Loucy (cell line): ENCODE results near the gene VSIG10L2.

Experiments used
- H2AFZ ChIP-seq: fragments of 200-600 bp; sonication (generic); 2 replicates; pipeline ENCODE4 v1.6.0; 2016; ENCODE audit warnings: antibody characterized with exemption, mild to moderate bottlenecking, low read length, moderate library complexity
- H3F3A ChIP-seq: fragments of 200-600 bp; 2 replicates; pipeline ENCODE4 v1.6.0; 2016; ENCODE audit warnings: antibody characterized with exemption, low read depth, mild to moderate bottlenecking
- H3K27me3 ChIP-seq: fragments of 200-600 bp; sonication (generic); 2 replicates; pipeline ENCODE4 v1.6.1; 2014; ENCODE audit warnings: low read length, mild to moderate bottlenecking; ENCODE audit not compliant: insufficient read depth, poor library complexity, severe bottlenecking
- H3K36me3 ChIP-seq: fragments of 200-600 bp; sonication (generic); 2 replicates; pipeline ENCODE4 v1.6.1; 2016; ENCODE audit warnings: low read length; ENCODE audit not compliant: insufficient read depth
- H3K4me1 ChIP-seq: fragments of 200-600 bp; sonication (generic); 2 replicates; pipeline ENCODE4 v1.5.1; 2014; ENCODE audit warnings: low read length, mild to moderate bottlenecking; ENCODE audit not compliant: insufficient read depth, poor library complexity, severe bottlenecking
- H3K4me2 ChIP-seq: fragments of 200-600 bp; sonication (generic); 2 replicates; pipeline ENCODE4 v1.6.0; 2014; ENCODE audit warnings: antibody characterized with exemption, low read length, low read depth, mild to moderate bottlenecking; ENCODE audit not compliant: poor library complexity, severe bottlenecking
- H3K4me3 ChIP-seq: fragments of 200-600 bp; sonication (generic); 2 replicates; pipeline ENCODE4 v1.5.1; 2014; ENCODE audit warnings: low read length, mild to moderate bottlenecking, mixed read lengths; ENCODE audit not compliant: poor library complexity, severe bottlenecking
- H3K79me2 ChIP-seq: fragments of 200-600 bp; sonication (generic); 2 replicates; pipeline ENCODE4 v1.6.1; 2014; ENCODE audit warnings: low read length; ENCODE audit not compliant: insufficient read depth
- H3K9ac ChIP-seq: fragments of 200-600 bp; sonication (generic); 2 replicates; pipeline ENCODE4 v1.6.0; 2014; ENCODE audit warnings: mild to moderate bottlenecking, low read depth, low read length, moderate library complexity; ENCODE audit not compliant: poor library complexity, severe bottlenecking
- H3K9me2 ChIP-seq: fragments of 200-600 bp; sonication (generic); replicated peaks from 2 replicates; pipeline ENCODE4 v1.6.1; 2016; ENCODE audit warnings: low read depth, low read length, mixed read lengths
- H3K9me3 ChIP-seq: fragments of 200-600 bp; sonication (generic); 2 replicates; pipeline ENCODE4 v1.6.1; 2014; ENCODE audit warnings: mild to moderate bottlenecking, antibody characterized with exemption, low read length, low read depth; ENCODE audit not compliant: insufficient read depth
- H4K20me1 ChIP-seq: fragments of 200-600 bp; sonication (generic); 2 replicates; pipeline ENCODE4 v1.6.0; 2014; ENCODE audit warnings: antibody characterized with exemption, low read length, mild to moderate bottlenecking; ENCODE audit not compliant: insufficient read depth, poor library complexity, severe bottlenecking
- EZH2phosphoT487 ChIP-seq: fragments of 200-600 bp; IDR thresholded peaks from 2 replicates; pipeline ENCODE4 v1.6.1; 2018; ENCODE audit warnings: antibody characterized with exemption, mild to moderate bottlenecking, moderate library complexity, borderline replicate concordance
- TF ChIP-seq, protein P1 (sequence below): fragments of 200-600 bp; sonication (generic); conservative IDR thresholded peaks from 2 replicates; pipeline ENCODE4 v1.5.1; 2014; ENCODE audit warnings: mild to moderate bottlenecking, antibody characterized with exemption, low read length

Gene VSIG10L2

GRCh38 chr11:125943661-125944349 is 2.0 kb upstream of the VSIG10L2 start:
- Histone ChIP-seq H3K36me3 (no peaks in the 10 kb centered on the region), H4K20me1 (no peaks in the 10 kb centered on the region), H3K4me2 (no peak overlapping the region), H3K4me3 (no peak overlapping the region), H3K27me3 (no peaks in the 10 kb centered on the region), H3K79me2 (no peaks in the 10 kb centered on the region), H3K9me3 (no peaks in the 10 kb centered on the region), H3F3A (no peaks in the 10 kb centered on the region), H3K9ac (no peak overlapping the region), H3K4me1 (no peaks in the 10 kb centered on the region), H3K9me2 (no peaks in the 10 kb centered on the region), H2AFZ (no peak overlapping the region)
- TF ChIP-seq EZH2phosphoT487 = no peak
- TF ChIP-seq, protein P1, sequence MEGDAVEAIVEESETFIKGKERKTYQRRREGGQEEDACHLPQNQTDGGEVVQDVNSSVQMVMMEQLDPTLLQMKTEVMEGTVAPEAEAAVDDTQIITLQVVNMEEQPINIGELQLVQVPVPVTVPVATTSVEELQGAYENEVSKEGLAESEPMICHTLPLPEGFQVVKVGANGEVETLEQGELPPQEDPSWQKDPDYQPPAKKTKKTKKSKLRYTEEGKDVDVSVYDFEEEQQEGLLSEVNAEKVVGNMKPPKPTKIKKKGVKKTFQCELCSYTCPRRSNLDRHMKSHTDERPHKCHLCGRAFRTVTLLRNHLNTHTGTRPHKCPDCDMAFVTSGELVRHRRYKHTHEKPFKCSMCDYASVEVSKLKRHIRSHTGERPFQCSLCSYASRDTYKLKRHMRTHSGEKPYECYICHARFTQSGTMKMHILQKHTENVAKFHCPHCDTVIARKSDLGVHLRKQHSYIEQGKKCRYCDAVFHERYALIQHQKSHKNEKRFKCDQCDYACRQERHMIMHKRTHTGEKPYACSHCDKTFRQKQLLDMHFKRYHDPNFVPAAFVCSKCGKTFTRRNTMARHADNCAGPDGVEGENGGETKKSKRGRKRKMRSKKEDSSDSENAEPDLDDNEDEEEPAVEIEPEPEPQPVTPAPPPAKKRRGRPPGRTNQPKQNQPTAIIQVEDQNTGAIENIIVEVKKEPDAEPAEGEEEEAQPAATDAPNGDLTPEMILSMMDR = no peak

DNA sequence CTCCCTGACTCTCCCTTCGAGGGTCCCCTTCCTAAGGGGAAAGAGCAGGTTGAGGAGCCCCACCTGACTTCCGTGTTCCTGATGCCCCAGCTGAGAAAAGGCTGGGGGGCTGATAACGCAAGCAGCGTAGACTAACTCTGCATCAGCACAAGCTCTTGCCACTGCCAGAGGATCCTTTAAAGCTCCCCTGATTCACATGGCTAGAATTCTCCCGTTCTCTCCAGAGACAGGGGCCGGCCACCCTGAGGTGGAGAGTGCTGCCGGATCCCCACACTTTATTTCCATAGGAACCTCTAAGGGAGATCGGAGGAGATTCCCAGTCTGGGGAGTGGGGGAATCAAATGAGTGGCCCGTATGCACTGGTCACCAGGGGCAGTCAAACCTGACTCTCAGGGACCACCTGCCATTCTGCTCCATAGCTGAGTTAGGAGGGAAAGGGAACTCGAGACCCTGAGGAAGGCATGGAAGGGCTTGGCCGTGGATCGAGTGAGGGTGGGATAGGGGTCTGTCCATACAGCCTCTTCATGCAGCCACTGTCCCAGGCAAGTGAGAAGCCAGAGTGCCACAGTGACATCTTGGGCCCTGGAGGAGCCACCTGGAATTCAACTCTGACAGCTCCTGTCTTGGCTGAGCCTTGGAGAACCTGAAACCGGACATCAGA is 1.4 kb upstream of the VSIG10L2 start:
- Histone ChIP-seq H4K20me1 (no peaks in the 10 kb centered on the region), H3K4me2 (no peak overlapping the region), H3K4me1 (no peaks in the 10 kb centered on the region), H2AFZ (no peak overlapping the region), H3K9ac (no peak overlapping the region), H3K27me3 (no peaks in the 10 kb centered on the region), H3F3A (no peaks in the 10 kb centered on the region), H3K9me3 (no peaks in the 10 kb centered on the region), H3K4me3 (no peak overlapping the region), H3K9me2 (no peaks in the 10 kb centered on the region), H3K79me2 (no peaks in the 10 kb centered on the region), H3K36me3 (no peaks in the 10 kb centered on the region)
- no peak for TF ChIP-seq EZH2phosphoT487
- TF ChIP-seq, protein P1 = no peak

GRCh38 chr11:125945011-125945796 is 640 bp upstream of the VSIG10L2 start:
- H2AFZ ChIP-seq = no peak overlapping the region
- H3K4me1 ChIP-seq = no peaks in the 10 kb centered on the region
- H3K4me2 ChIP-seq = no peak overlapping the region
- no peak overlapping the region for H3K4me3 ChIP-seq
- no peaks in the 10 kb centered on the region for H3K9me3 ChIP-seq
- H3K36me3 ChIP-seq = no peaks in the 10 kb centered on the region
- no peaks in the 10 kb centered on the region for H3K79me2 ChIP-seq
- H3K27me3 ChIP-seq = no peaks in the 10 kb centered on the region
- H3K9me2 ChIP-seq = no peaks in the 10 kb centered on the region
- H3F3A ChIP-seq = no peaks in the 10 kb centered on the region
- no peaks in the 10 kb centered on the region for H4K20me1 ChIP-seq
- no peak for TF ChIP-seq EZH2phosphoT487
- TF ChIP-seq, protein P1 = no peak
- H3K9ac ChIP-seq = no peak overlapping the region
